PC-9 (cell line): ENCODE data around the gene PTTG1IP2.

Experiments
- CTCF ChIP-seq: fragments of 200-600 bp; sonication (generic); conservative IDR thresholded peaks from 2 replicates; pipeline ENCODE4 v1.6.1; 2017; ENCODE audit warnings: mixed run types, antibody characterized with exemption, mild to moderate bottlenecking, moderate library complexity
- EZH2 ChIP-seq: fragments of 200-600 bp; sonication (generic); IDR thresholded peaks from 2 replicates; pipeline ENCODE4 v1.8.0; 2017; ENCODE audit warnings: antibody characterized with exemption, low read depth

- TF ChIP-seq CTCF (no peak), EZH2 (no peak)
Observed at GRCh38 chr7:90492250-90492649, 22.8 kb downstream of the PTTG1IP2 start.
